Measurements from ENCODE around the gene PALD1. TPM values are rescaled to one million over a fixed set of nuclear protein-coding genes. Genes with fewer than 3 reads are reported as not detected.
A peak's percentile ranks its signal among the peaks of the same experiment; 100 is the strongest.

PALD1 gene
- total and polyA plus RNA-seq, 2 of the 13 experiments (the other 11 are each of a cell fraction or from before 2014, with no cell fraction given), result 0.07 to 0.09 TPM

DNA sequence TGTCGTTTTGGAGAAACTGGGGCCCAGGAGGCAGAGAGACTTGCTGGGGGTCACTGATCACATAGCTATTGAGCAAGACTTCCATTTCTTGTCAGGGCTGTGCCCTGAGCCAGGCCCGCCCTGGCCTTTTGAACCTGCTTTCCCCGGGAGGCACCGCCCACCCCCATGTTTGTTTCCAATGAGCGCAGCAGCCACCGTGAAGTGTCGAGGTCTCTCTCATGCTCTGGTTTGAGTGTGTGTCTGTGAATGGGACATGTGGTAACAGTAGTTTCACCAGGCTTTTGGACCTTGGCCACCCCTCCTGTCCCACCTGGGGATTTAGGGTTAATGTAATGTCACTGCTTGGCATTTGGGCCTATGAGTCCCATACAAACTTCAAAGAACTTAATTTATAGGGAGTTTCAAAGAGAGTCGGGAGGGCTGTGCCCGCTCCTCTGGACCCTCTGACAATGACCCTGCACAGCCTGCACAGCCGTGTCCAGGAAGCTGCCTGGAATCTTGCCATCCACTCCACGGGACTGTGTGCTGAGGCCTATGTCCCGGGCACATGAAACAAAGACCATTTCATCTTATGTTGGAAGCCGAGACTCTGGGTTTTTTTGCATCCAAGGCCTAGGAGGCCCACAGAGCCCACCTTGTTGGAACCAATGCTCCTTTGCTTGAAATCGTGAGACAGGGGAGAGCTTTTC lies 117.7 kb downstream of the PALD1 start (continued):
- TF ChIP-seq, protein P1, sequence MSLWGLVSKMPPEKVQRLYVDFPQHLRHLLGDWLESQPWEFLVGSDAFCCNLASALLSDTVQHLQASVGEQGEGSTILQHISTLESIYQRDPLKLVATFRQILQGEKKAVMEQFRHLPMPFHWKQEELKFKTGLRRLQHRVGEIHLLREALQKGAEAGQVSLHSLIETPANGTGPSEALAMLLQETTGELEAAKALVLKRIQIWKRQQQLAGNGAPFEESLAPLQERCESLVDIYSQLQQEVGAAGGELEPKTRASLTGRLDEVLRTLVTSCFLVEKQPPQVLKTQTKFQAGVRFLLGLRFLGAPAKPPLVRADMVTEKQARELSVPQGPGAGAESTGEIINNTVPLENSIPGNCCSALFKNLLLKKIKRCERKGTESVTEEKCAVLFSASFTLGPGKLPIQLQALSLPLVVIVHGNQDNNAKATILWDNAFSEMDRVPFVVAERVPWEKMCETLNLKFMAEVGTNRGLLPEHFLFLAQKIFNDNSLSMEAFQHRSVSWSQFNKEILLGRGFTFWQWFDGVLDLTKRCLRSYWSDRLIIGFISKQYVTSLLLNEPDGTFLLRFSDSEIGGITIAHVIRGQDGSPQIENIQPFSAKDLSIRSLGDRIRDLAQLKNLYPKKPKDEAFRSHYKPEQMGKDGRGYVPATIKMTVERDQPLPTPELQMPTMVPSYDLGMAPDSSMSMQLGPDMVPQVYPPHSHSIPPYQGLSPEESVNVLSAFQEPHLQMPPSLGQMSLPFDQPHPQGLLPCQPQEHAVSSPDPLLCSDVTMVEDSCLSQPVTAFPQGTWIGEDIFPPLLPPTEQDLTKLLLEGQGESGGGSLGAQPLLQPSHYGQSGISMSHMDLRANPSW (CRISPR knock-in tag; IDR thresholded peaks at IDR 0.05; ENCODE audit: borderline replicate concordance), result no peak
- TF ChIP-seq, protein P2, sequence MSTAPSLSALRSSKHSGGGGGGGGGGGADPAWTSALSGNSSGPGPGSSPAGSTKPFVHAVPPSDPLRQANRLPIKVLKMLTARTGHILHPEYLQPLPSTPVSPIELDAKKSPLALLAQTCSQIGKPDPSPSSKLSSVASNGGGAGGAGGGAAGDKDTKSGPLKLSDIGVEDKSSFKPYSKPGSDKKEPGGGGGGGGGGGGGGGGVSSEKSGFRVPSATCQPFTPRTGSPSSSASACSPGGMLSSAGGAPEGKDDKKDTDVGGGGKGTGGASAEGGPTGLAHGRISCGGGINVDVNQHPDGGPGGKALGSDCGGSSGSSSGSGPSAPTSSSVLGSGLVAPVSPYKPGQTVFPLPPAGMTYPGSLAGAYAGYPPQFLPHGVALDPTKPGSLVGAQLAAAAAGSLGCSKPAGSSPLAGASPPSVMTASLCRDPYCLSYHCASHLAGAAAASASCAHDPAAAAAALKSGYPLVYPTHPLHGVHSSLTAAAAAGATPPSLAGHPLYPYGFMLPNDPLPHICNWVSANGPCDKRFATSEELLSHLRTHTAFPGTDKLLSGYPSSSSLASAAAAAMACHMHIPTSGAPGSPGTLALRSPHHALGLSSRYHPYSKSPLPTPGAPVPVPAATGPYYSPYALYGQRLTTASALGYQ (CRISPR knock-in tag; IDR thresholded peaks at IDR 0.05), result no peak
- TF ChIP-seq NFYB (CRISPR knock-in tag; IDR thresholded peaks at IDR 0.05), result no peak
- no peak for TF ChIP-seq ZNF674 (CRISPR knock-in tag; IDR thresholded peaks at IDR 0.05; ENCODE audit: low read depth)
- no peak for TF ChIP-seq ZNF562 (CRISPR knock-in tag; IDR thresholded peaks at IDR 0.05; ENCODE audit: borderline replicate concordance)
- no peak for TF ChIP-seq ZNF460 (CRISPR knock-in tag; IDR thresholded peaks at IDR 0.05; ENCODE audit: borderline replicate concordance)
- TF ChIP-seq XBP1 (CRISPR knock-in tag; IDR thresholded peaks at IDR 0.05), result no peak
- no peak for TF ChIP-seq ZNF225 (CRISPR knock-in tag; IDR thresholded peaks at IDR 0.05)
- TF ChIP-seq TRIM24 (CRISPR knock-in tag; IDR thresholded peaks at IDR 0.05), result no peak
- TF ChIP-seq SP140L (CRISPR knock-in tag; IDR thresholded peaks at IDR 0.05; ENCODE audit: borderline replicate concordance), result no peak
- TF ChIP-seq BCL6 (CRISPR knock-in tag; IDR thresholded peaks at IDR 0.05), result peak; percentile 50; the same call in 1 of the 2 replicates
- TF ChIP-seq, protein P3, sequence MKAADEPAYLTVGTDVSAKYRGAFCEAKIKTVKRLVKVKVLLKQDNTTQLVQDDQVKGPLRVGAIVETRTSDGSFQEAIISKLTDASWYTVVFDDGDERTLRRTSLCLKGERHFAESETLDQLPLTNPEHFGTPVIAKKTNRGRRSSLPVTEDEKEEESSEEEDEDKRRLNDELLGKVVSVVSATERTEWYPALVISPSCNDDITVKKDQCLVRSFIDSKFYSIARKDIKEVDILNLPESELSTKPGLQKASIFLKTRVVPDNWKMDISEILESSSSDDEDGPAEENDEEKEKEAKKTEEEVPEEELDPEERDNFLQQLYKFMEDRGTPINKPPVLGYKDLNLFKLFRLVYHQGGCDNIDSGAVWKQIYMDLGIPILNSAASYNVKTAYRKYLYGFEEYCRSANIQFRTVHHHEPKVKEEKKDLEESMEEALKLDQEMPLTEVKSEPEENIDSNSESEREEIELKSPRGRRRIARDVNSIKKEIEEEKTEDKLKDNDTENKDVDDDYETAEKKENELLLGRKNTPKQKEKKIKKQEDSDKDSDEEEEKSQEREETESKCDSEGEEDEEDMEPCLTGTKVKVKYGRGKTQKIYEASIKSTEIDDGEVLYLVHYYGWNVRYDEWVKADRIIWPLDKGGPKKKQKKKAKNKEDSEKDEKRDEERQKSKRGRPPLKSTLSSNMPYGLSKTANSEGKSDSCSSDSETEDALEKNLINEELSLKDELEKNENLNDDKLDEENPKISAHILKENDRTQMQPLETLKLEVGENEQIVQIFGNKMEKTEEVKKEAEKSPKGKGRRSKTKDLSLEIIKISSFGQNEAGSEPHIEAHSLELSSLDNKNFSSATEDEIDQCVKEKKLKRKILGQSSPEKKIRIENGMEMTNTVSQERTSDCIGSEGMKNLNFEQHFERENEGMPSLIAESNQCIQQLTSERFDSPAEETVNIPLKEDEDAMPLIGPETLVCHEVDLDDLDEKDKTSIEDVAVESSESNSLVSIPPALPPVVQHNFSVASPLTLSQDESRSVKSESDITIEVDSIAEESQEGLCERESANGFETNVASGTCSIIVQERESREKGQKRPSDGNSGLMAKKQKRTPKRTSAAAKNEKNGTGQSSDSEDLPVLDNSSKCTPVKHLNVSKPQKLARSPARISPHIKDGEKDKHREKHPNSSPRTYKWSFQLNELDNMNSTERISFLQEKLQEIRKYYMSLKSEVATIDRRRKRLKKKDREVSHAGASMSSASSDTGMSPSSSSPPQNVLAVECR (CRISPR knock-in tag; IDR thresholded peaks at IDR 0.05; ENCODE audit: borderline replicate concordance), result peak; percentile 39; the same call in 1 of the 2 replicates
- 0 out of 2 replicates have a peak, but pooled peaks have one; percentile 11 for TF ChIP-seq MIER2 (CRISPR knock-in tag; IDR thresholded peaks at IDR 0.05)
- TF ChIP-seq, protein P4, sequence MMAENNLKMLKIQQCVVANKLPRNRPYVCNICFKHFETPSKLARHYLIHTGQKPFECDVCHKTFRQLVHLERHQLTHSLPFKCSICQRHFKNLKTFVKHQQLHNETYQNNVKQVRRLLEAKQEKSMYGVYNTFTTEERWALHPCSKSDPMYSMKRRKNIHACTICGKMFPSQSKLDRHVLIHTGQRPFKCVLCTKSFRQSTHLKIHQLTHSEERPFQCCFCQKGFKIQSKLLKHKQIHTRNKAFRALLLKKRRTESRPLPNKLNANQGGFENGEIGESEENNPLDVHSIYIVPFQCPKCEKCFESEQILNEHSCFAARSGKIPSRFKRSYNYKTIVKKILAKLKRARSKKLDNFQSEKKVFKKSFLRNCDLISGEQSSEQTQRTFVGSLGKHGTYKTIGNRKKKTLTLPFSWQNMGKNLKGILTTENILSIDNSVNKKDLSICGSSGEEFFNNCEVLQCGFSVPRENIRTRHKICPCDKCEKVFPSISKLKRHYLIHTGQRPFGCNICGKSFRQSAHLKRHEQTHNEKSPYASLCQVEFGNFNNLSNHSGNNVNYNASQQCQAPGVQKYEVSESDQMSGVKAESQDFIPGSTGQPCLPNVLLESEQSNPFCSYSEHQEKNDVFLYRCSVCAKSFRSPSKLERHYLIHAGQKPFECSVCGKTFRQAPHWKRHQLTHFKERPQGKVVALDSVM (CRISPR knock-in tag; IDR thresholded peaks at IDR 0.05), result no peak
- TF ChIP-seq SRSF4 (IDR thresholded peaks at IDR 0.05; ENCODE audit: low read depth, low read length, poor library complexity, severe bottlenecking), result no peak
- TF ChIP-seq, protein P5, sequence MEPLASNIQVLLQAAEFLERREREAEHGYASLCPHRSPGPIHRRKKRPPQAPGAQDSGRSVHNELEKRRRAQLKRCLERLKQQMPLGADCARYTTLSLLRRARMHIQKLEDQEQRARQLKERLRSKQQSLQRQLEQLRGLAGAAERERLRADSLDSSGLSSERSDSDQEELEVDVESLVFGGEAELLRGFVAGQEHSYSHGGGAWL (CRISPR knock-in tag; IDR thresholded peaks at IDR 0.05), result no peak

Data from HepG2 (cell line).